Hepatocyte (in vitro differentiated cells): ENCODE measurements around the gene ROR2.

ENCODE experiments used
- EZH2 ChIP-seq: fragments of 200-600 bp; sonication (generic); IDR thresholded peaks from 2 replicates; pipeline ENCODE4 v1.6.1; 2016; ENCODE audit warnings: antibody characterized with exemption, mild to moderate bottlenecking, borderline replicate concordance
- EZH2phosphoT487 ChIP-seq: fragments of 200-600 bp; sonication (generic); IDR thresholded peaks from one replicate; pipeline ENCODE4 v1.6.1; 2018; ENCODE audit warnings: antibody characterized with exemption, mild to moderate bottlenecking, low read depth, moderate library complexity; ENCODE audit not compliant: unreplicated experiment, severe bottlenecking
- TF ChIP-seq, protein P1 (sequence below): fragments of 200-600 bp; sonication (generic); IDR thresholded peaks from 2 replicates; pipeline ENCODE4 v1.5.1; 2016; ENCODE audit warnings: antibody characterized with exemption, mild to moderate bottlenecking; ENCODE audit not compliant: poor library complexity

DNA sequence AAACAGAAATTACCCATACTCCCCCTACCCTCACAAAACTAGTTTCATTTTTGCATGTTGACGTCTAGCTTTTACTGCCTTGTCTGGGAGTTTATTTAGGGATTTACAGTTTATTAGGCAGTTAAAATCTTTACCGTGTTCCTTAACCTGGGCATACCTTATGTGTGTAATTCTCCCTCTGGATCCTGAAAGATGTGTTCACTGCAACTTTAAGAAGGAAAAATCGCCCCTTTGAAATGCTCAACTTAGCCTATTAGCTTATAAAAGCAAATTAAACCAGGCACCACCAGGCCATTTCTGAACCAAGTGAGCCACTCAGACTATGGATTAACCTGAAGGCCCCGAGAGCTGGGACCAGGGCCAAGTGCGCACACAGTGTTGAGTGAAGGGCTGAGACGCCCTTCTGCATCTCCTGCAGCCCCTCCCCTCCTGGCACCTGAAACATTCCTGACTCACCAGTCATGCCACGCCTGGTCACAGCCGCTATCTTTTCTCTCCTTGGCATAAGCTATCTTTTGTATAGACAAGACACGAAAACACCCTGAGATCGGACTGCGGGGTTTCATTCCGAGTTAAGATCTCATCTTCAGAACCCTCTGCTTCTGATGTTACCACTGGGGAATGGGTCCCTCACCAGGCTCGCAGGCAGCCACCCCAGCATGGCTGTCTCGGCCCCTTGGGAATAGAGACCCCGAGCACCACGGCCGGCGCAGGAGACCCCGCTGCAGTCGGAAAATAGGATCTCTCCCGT is 111.9 kb downstream of the ROR2 start:
- TF ChIP-seq, protein P1, sequence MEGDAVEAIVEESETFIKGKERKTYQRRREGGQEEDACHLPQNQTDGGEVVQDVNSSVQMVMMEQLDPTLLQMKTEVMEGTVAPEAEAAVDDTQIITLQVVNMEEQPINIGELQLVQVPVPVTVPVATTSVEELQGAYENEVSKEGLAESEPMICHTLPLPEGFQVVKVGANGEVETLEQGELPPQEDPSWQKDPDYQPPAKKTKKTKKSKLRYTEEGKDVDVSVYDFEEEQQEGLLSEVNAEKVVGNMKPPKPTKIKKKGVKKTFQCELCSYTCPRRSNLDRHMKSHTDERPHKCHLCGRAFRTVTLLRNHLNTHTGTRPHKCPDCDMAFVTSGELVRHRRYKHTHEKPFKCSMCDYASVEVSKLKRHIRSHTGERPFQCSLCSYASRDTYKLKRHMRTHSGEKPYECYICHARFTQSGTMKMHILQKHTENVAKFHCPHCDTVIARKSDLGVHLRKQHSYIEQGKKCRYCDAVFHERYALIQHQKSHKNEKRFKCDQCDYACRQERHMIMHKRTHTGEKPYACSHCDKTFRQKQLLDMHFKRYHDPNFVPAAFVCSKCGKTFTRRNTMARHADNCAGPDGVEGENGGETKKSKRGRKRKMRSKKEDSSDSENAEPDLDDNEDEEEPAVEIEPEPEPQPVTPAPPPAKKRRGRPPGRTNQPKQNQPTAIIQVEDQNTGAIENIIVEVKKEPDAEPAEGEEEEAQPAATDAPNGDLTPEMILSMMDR, result no peak
- TF ChIP-seq EZH2 (no peak), EZH2phosphoT487 (no peak)
